Caco-2 (cell line): ENCODE results near the gene FOXN4. TPM values are rescaled to one million over a fixed set of nuclear protein-coding genes. Genes with fewer than 3 reads are reported as not detected.

Experiments used
- BruUV-seq: library from RNA; stranded (reverse); fragments of 400-500 nt; replicated peaks from 2 replicates; lab custom pipeline; 2021; lab: Mats Ljungman, UMichigan
- CTCF ChIA-PET: fragments of 300-600 bp; sonication (Branson Sonifier 250); formaldehyde crosslinking; loops from one replicate; lab custom pipeline; 2022; ENCODE audit warnings: antibody characterized with exemption; lab: Charles Lee
- POLR2A ChIA-PET: fragments of 300-600 bp; sonication (Branson Sonifier 250); formaldehyde crosslinking; loops from one replicate; lab custom pipeline; 2022; ENCODE audit warnings: antibody characterized with exemption; lab: Charles Lee
- DNase-seq, 2 experiments: peaks; one replicate each; pipeline versions ENCODE4 v3.0.0 to v3.0.0-alpha.2; 2020 to 2022
- H3K27me3 ChIP-seq: replicated peaks from 2 replicates; pipeline ENCODE4 v1.6.0; 2011; ENCODE audit warnings: low read length; ENCODE audit not compliant: control insufficient read depth, insufficient read depth
- H3K36me3 ChIP-seq: 2 replicates; pipeline ENCODE4 v1.5.1; 2011; ENCODE audit warnings: low read length; ENCODE audit not compliant: control insufficient read depth, insufficient read depth
- H3K4me1 ChIP-seq: fragments of 250-450 bp; sonication (Bioruptor Pico); 2 replicates; pipeline ENCODE4 v1.5.1; 2020; ENCODE audit warnings: mild to moderate bottlenecking
- H3K4me3 ChIP-seq: 2 replicates; pipeline ENCODE4 v1.5.1; 2011; ENCODE audit warnings: low read depth, mild to moderate bottlenecking, control low read depth, low read length
- H3K9me3 ChIP-seq: fragments of 250-450 bp; sonication (Bioruptor Pico); 2 replicates; pipeline ENCODE4 v1.5.1; 2020; ENCODE audit warnings: mild to moderate bottlenecking, moderate library complexity
- H3K27ac Mint-ChIP-seq: one replicate; pipeline ENCODE4 v1.8.0; 2022; ENCODE audit warnings: mixed read lengths; ENCODE audit not compliant: unreplicated experiment
- H3K27me3 Mint-ChIP-seq: one replicate; pipeline ENCODE4 v1.8.0; 2022; ENCODE audit warnings: mixed read lengths; ENCODE audit not compliant: insufficient read depth, unreplicated experiment
- H3K36me3 Mint-ChIP-seq: one replicate; pipeline ENCODE4 v1.8.0; 2022; ENCODE audit warnings: mild to moderate bottlenecking, mixed read lengths; ENCODE audit not compliant: insufficient read depth, unreplicated experiment
- H3K4me1 Mint-ChIP-seq: one replicate; pipeline ENCODE4 v1.8.0; 2022; ENCODE audit warnings: low read depth, mixed read lengths; ENCODE audit not compliant: unreplicated experiment
- H3K4me3 Mint-ChIP-seq: one replicate; pipeline ENCODE4 v1.8.0; 2022; ENCODE audit warnings: mild to moderate bottlenecking, moderate library complexity, mixed read lengths; ENCODE audit not compliant: unreplicated experiment
- H3K9me3 Mint-ChIP-seq: one replicate; pipeline ENCODE4 v1.8.0; 2022; ENCODE audit warnings: mixed read lengths; ENCODE audit not compliant: unreplicated experiment
- CTCF ChIP-seq, 2 experiments: fragments of 200-600 bp in 1 of 2; IDR thresholded peaks; 1 replicate in 1 of 2; 2 replicates in 1 of 2; pipeline versions ENCODE4 v1.5.1 to v1.8.0; 2011 to 2022; ENCODE audit warnings: antibody characterized with exemption in 1 of 2, control low read depth in 1 of 2, inconsistent platforms in 1 of 2, low read depth in 1 of 2, low read length in 1 of 2, mild to moderate bottlenecking in 1 of 2, moderate library complexity in 1 of 2; ENCODE audit not compliant: insufficient read depth in 1 of 2, severe bottlenecking in 1 of 2, unreplicated experiment in 1 of 2
- intact Hi-C: fragments of 100-400 bp; cut with micrococcal nuclease; formaldehyde crosslinking; loops from one replicate; pipeline ENCODE4 v1.10.0; 2022; ENCODE audit not compliant: unreplicated experiment
- total RNA-seq: library from RNA; stranded (reverse); gene quantifications from 2 replicates; pipeline ENCODE4 v1.2.3, GENCODE V29; 2022

The FOXN4 gene
- total RNA-seq, 1 experiment from 2014 or later, result 0.95 TPM

DNA sequence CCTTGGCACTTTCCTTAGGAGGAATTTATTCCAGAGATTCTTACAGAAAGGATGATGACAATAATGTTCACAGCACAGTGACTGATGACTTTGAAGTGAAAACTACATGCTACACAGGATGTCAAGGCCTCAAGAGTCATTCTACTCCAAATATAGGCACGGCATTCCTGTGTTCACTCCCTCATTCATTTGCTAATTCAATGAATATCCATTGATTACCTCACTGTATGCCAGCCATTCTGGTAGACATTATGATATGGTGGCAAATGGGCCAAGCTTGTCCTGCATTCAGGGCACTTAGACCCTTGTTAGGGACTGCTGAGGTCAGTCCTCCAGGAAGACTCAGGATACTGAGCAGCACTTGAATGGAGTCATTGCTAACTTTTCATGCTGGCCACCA lies 48.0 kb downstream of the FOXN4 start:
- H3K9me3 ChIP-seq, result no peaks in the 10 kb centered on the region
- POLR2A ChIA-PET, result no interaction called here

DNA sequence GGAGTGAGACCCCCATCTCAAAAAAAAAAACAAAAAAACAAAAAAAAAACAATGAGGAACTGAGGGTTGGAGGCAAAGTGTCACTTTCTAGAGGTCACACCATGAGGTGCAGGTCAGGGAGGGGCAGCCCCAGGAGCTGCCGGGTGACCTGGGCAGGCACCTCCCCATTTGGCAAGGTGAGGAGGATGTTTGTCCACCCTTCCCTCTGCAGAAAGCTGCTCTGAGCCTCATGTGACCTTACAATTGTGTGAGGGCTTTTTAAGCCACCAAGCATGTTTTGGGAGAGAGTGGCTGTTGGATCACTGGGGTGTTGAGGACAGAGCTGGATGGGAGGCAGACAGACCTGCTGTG lies 49.6 kb downstream of the FOXN4 start:
- Mint-ChIP-seq H3K27me3 (no peaks in the 10 kb centered on the region), H3K9me3 (no peaks in the 10 kb centered on the region), H3K27ac (no peak overlapping the region), H3K4me1 (no peaks in the 10 kb centered on the region), H3K4me3 (no peak overlapping the region), H3K36me3 (no peaks in the 10 kb centered on the region)
- no TSS peak for BruUV-seq
- no peak for TF ChIP-seq CTCF (IDR thresholded peaks at IDR 0.05; ENCODE audit: insufficient read depth in 1 of 2, low read depth in 1 of 2, low read length in 1 of 2, severe bottlenecking in 1 of 2, unreplicated experiment in 1 of 2)
- Histone ChIP-seq H3K27me3 (no peaks in the 10 kb centered on the region), H3K9me3 (no peaks in the 10 kb centered on the region), H3K36me3 (no peaks in the 10 kb centered on the region), H3K4me1 (no peaks in the 10 kb centered on the region), H3K4me3 (no peak overlapping the region)
- intact Hi-C loops, result loop anchor here (10.0 kb wide), 1 partner anchor 145 kb away; the partner anchor contains the start of gene ACACB
- ChIA-PET POLR2A (no interaction called here), CTCF (interaction anchor here (0.6 to 1.2 kb wide), 2 partner anchors 126 to 147 kb away, joined by 3 to 6 read pairs; no protein-coding TSS in a partner anchor)
- no peak for DNase-seq

More for the DNA sequence above, 48.0 kb downstream of the FOXN4 start:
- Mint-ChIP-seq H3K36me3 (no peaks in the 10 kb centered on the region), H3K27ac (no peak overlapping the region), H3K4me1 (no peaks in the 10 kb centered on the region), H3K27me3 (no peaks in the 10 kb centered on the region), H3K4me3 (no peak overlapping the region), H3K9me3 (no peaks in the 10 kb centered on the region)
- CTCF ChIA-PET, result interaction anchor here (0.6 kb wide), 1 partner anchor 308 kb away, joined by 3 read pairs; no protein-coding TSS in a partner anchor
- BruUV-seq, result no TSS peak
- TF ChIP-seq CTCF (IDR thresholded peaks at IDR 0.05; ENCODE audit: insufficient read depth in 1 of 2, low read depth in 1 of 2, low read length in 1 of 2, severe bottlenecking in 1 of 2, unreplicated experiment in 1 of 2), result no peak
- no peak overlapping the region for H3K4me3 ChIP-seq
- peaks cover 2% of the 10 kb centered on the region; the same call in 1 of the 2 replicates for H3K36me3 ChIP-seq
- DNase-seq, result no peak
- no peaks in the 10 kb centered on the region for H3K27me3 ChIP-seq
- no peaks in the 10 kb centered on the region for H3K4me1 ChIP-seq
- intact Hi-C loops, result no loop called here

- no peak overlapping the region for H3K4me3 ChIP-seq
- CTCF ChIA-PET, result interaction anchor here (1.2 kb wide), 1 partner anchor 126 kb away, joined by 3 read pairs; no protein-coding TSS in a partner anchor
- no peaks in the 10 kb centered on the region for H3K36me3 Mint-ChIP-seq
- TF ChIP-seq CTCF (IDR thresholded peaks at IDR 0.05; ENCODE audit: insufficient read depth in 1 of 2, low read depth in 1 of 2, low read length in 1 of 2, severe bottlenecking in 1 of 2, unreplicated experiment in 1 of 2), result no peak
- no TSS peak for BruUV-seq
- H3K36me3 ChIP-seq, result no peaks in the 10 kb centered on the region; the same call in 1 of the 2 replicates
- no peak overlapping the region for H3K27ac Mint-ChIP-seq
- intact Hi-C loops, result loop anchor here (10.0 kb wide), 1 partner anchor 144 kb away; the partner anchor contains the start of gene ACACB
- POLR2A ChIA-PET, result no interaction called here
- H3K4me3 Mint-ChIP-seq, result no peak overlapping the region
- peaks cover 3% of the 10 kb centered on the region for H3K9me3 Mint-ChIP-seq
- H3K4me1 ChIP-seq, result no peaks in the 10 kb centered on the region
- no peak for DNase-seq
- no peaks in the 10 kb centered on the region for H3K27me3 ChIP-seq
- no peaks in the 10 kb centered on the region for H3K27me3 Mint-ChIP-seq
- no peaks in the 10 kb centered on the region for H3K9me3 ChIP-seq
- H3K4me1 Mint-ChIP-seq, result no peaks in the 10 kb centered on the region
Measured at GRCh38 chr12:109258607-109259544, 50.2 kb downstream of the FOXN4 start.
